Large intestine (tissue), 3 donors: ENCODE data around the gene PITPNM1. TPM values are rescaled to one million over a fixed set of nuclear protein-coding genes. Genes with fewer than 3 reads are reported as not detected.
"Not testable (repeated sequence)": the region's sequence is repeated elsewhere in the genome, so short reads cannot be mapped to it uniquely, and the experiment has no call there.

Experiments used
- DNase-seq, 2 donors: peaks; one replicate each; pipeline versions ENCODE4 v3.0.0 to v3.0.0-alpha.2; 2013
- H3K27ac ChIP-seq: one replicate; pipeline ENCODE4 v1.5.1; 2013; ENCODE audit warnings: low read length
- H3K27me3 ChIP-seq: 2 replicates; pipeline ENCODE4 v1.6.1; 2013; ENCODE audit warnings: low read length; ENCODE audit not compliant: control insufficient read depth, insufficient read depth
- H3K36me3 ChIP-seq: 2 replicates; pipeline ENCODE4 v1.6.1; 2013; ENCODE audit warnings: low read length; ENCODE audit not compliant: control insufficient read depth, insufficient read depth
- H3K4me1 ChIP-seq: one replicate; pipeline ENCODE4 v1.6.1; 2013; ENCODE audit warnings: low read length; ENCODE audit not compliant: control insufficient read depth, insufficient read depth
- H3K4me3 ChIP-seq: one replicate; pipeline ENCODE4 v1.5.1; 2013; ENCODE audit warnings: low read length
- H3K9me3 ChIP-seq: one replicate; pipeline ENCODE4 v1.6.1; 2013; ENCODE audit warnings: mild to moderate bottlenecking, low read depth, low read length, moderate library complexity; ENCODE audit not compliant: control insufficient read depth
- WGBS: methylation state at CpG from one replicate; pipeline ENCODE4 v1.1.5; 2013; ENCODE audit warnings: low lambda C conversion rate; ENCODE audit not compliant: insufficient coverage; 5-methylcytosine and 5-hydroxymethylcytosine counted together
- polyA plus RNA-seq: library from polyadenylated mRNA; unstranded; fragments of 120-200 nt; gene quantifications from one replicate; pipeline ENCODE4 v1.2.1, GENCODE V29; 2013

PITPNM1 gene
- polyA plus RNA-seq, 1 donor: 54.1 TPM

GRCh38 chr11:67489203-67489884 lies 15.8 kb downstream of the PITPNM1 start:
- Histone ChIP-seq H3K4me1 (no peaks in the 10 kb centered on the region), H3K36me3 (peaks cover 61% of the 10 kb centered on the region), H3K27ac (no peak overlapping the region), H3K27me3 (no peaks in the 10 kb centered on the region), H3K4me3 (no peak overlapping the region), H3K9me3 (no peaks in the 10 kb centered on the region)
- no peak for DNase-seq
- WGBS: 74% methylated on average over 3 of the region's 25 CpGs

- Histone ChIP-seq H3K4me1 (peaks cover 11% of the 10 kb centered on the region), H3K9me3 (peaks cover 4% of the 10 kb centered on the region), H3K27me3 (no peaks in the 10 kb centered on the region), H3K36me3 (peaks cover 39% of the 10 kb centered on the region), H3K4me3 (no peak overlapping the region), H3K27ac (no peak overlapping the region)
- WGBS: no CpG with 5 or more reads among the region's 20 CpGs
- DNase-seq: no peak
These were observed 18.5 kb downstream of the PITPNM1 start for GRCh38 chr11:67486481-67487195.

GRCh38 chr11:67485873-67486361 lies 19.2 kb downstream of the PITPNM1 start:
- H3K27me3 ChIP-seq, H3K9me3 ChIP-seq, DNase-seq, H3K4me3 ChIP-seq, H3K27ac ChIP-seq: not testable (repeated sequence)
- H3K4me1 ChIP-seq: peaks cover 11% of the 10 kb centered on the region
- H3K36me3 ChIP-seq: peaks cover 32% of the 10 kb centered on the region
- 100% methylated on average over 1 of the region's 7 CpGs for WGBS

- Histone ChIP-seq H3K36me3 (peaks cover 22% of the 10 kb centered on the region), H3K27me3 (no peaks in the 10 kb centered on the region), H3K4me3 (no peak overlapping the region), H3K27ac (no peak overlapping the region), H3K9me3 (peaks cover 4% of the 10 kb centered on the region), H3K4me1 (peaks cover 11% of the 10 kb centered on the region)
- no peak for DNase-seq
- no CpG with 5 or more reads among the region's 11 CpGs for WGBS
These were observed 20.3 kb downstream of the PITPNM1 start for GRCh38 chr11:67484847-67485311.

- Histone ChIP-seq H3K9me3 (peaks cover 4% of the 10 kb centered on the region), H3K36me3 (peaks cover 14% of the 10 kb centered on the region), H3K4me1 (peaks cover 11% of the 10 kb centered on the region), H3K4me3 (no peak overlapping the region), H3K27me3 (no peaks in the 10 kb centered on the region), H3K27ac (no peak overlapping the region)
- 93% methylated on average over 3 of the region's 16 CpGs for WGBS
- no peak for DNase-seq
These were observed 21.1 kb downstream of the PITPNM1 start for GRCh38 chr11:67483831-67484665.

GRCh38 chr11:67482827-67483798 lies 22.1 kb downstream of the PITPNM1 start, which contains the start of gene AIP:
Gene AIP (plus strand): TSS chr11:67483026. CDS start chr11:67483159, 133 bp downstream.
- H3K4me1 ChIP-seq: peaks cover 11% of the 10 kb centered on the region
- H3K36me3 ChIP-seq: peaks cover 10% of the 10 kb centered on the region
- peaks cover 4% of the 10 kb centered on the region for H3K9me3 ChIP-seq
- peak within 1 kb of the TSS; percentile 53 for H3K27ac ChIP-seq
- no peaks in the 10 kb centered on the region for H3K27me3 ChIP-seq
- WGBS: no CpG with 5 or more reads among the region's 60 CpGs
- DNase-seq: peak; percentile 98 to 99
- peak within 1 kb of the TSS; percentile 49 for H3K4me3 ChIP-seq

- H3K4me3 ChIP-seq: peak overlapping the region; percentile 49
- H3K27me3 ChIP-seq: no peaks in the 10 kb centered on the region
- H3K36me3 ChIP-seq: peaks cover 3% of the 10 kb centered on the region
- H3K9me3 ChIP-seq: peaks cover 4% of the 10 kb centered on the region
- no peak for DNase-seq
- H3K4me1 ChIP-seq: peaks cover 11% of the 10 kb centered on the region
- WGBS: 30% methylated on average over 4 of the region's 19 CpGs
- H3K27ac ChIP-seq: peak overlapping the region; percentile 53
These were observed 22.8 kb downstream of the PITPNM1 start for GRCh38 chr11:67482275-67482826.

- WGBS: no CpG with 5 or more reads among the region's 16 CpGs
- H3K36me3 ChIP-seq, H3K27ac ChIP-seq: not testable (repeated sequence)
These were observed 27.7 kb downstream of the PITPNM1 start for GRCh38 chr11:67477344-67478050.

GRCh38 chr11:67476692-67477091 lies 28.5 kb downstream of the PITPNM1 start:
- no CpG with 5 or more reads among the region's 10 CpGs for WGBS
- not testable (repeated sequence) for H3K27ac ChIP-seq, H3K9me3 ChIP-seq, DNase-seq, H3K4me3 ChIP-seq, H3K36me3 ChIP-seq, H3K4me1 ChIP-seq, H3K27me3 ChIP-seq

More at GRCh38 chr11:67477344-67478050, 27.7 kb downstream of the PITPNM1 start:
- not testable (repeated sequence) for DNase-seq, H3K4me1 ChIP-seq, H3K27me3 ChIP-seq, H3K4me3 ChIP-seq, H3K9me3 ChIP-seq
